Activated CD4-positive, alpha-beta T cell treated with anti-CD3 and anti-CD28 coated beads for 4 hours (primary cell): ENCODE results near the gene TFCP2L1.
"Not testable (repeated sequence)": the region's sequence is repeated elsewhere in the genome, so short reads cannot be mapped to it uniquely, and the experiment has no call there.

ENCODE experiments used
- DNase-seq, 2 donors: peaks; one replicate each; pipeline ENCODE4 v3.0.0-alpha.2; 2020

TFCP2L1 gene

GRCh38 chr2:121294881-121295840, 10.2 kb upstream of the TFCP2L1 start:
- DNase-seq, result no peak

- DNase-seq, result no peak
Measured at GRCh38 chr2:121293450-121294325, 8.7 kb upstream of the TFCP2L1 start.

- DNase-seq, result no peak
Measured at GRCh38 chr2:121291251-121291580, 6.2 kb upstream of the TFCP2L1 start.

GRCh38 chr2:121289271-121289670, 4.3 kb upstream of the TFCP2L1 start:
- no peak for DNase-seq

GRCh38 chr2:121288454-121289231, 3.6 kb upstream of the TFCP2L1 start:
- no peak for DNase-seq

- DNase-seq, result no peak
Measured at GRCh38 chr2:121287956-121288355, 3.0 kb upstream of the TFCP2L1 start.

- no peak for DNase-seq
Measured at GRCh38 chr2:121287146-121287798, 2.3 kb upstream of the TFCP2L1 start.

GRCh38 chr2:121286506-121286905, 1.5 kb upstream of the TFCP2L1 start:
- no peak for DNase-seq

- DNase-seq, result no peak
Measured at GRCh38 chr2:121285926-121286325, 924 bp upstream of the TFCP2L1 start.

GRCh38 chr2:121283670-121284462, 1.1 kb downstream of the TFCP2L1 start:
- DNase-seq, result no peak

GRCh38 chr2:121282800-121283385, 2.1 kb downstream of the TFCP2L1 start:
- DNase-seq, result no peak

- no peak for DNase-seq
Measured at GRCh38 chr2:121281694-121282093, 3.3 kb downstream of the TFCP2L1 start.

- DNase-seq, result no peak
Measured at GRCh38 chr2:121281107-121281506, 3.9 kb downstream of the TFCP2L1 start.

- DNase-seq, result no peak
Measured at GRCh38 chr2:121279476-121280220, 5.4 kb downstream of the TFCP2L1 start.

GRCh38 chr2:121276341-121276740, 8.7 kb downstream of the TFCP2L1 start:
- no peak for DNase-seq

- DNase-seq, result no peak
Measured at GRCh38 chr2:121273116-121273515, 11.9 kb downstream of the TFCP2L1 start.

- no peak for DNase-seq
Measured at GRCh38 chr2:121272596-121272995, 12.4 kb downstream of the TFCP2L1 start.

- not testable (repeated sequence) for DNase-seq
Measured at GRCh38 chr2:121269436-121269835, 15.6 kb downstream of the TFCP2L1 start.

- no peak for DNase-seq
Measured at GRCh38 chr2:121266543-121267106, 18.4 kb downstream of the TFCP2L1 start.
